Activated CD4-positive, alpha-beta T cell treated with anti-CD3 and anti-CD28 coated beads, Interleukin-2, amount 10 ng/mL, durations not matched to agents 7 days and 5 days (primary cell): ENCODE data around the gene SERINC2. TPM values are rescaled to one million over a fixed set of nuclear protein-coding genes. Genes with fewer than 3 reads are reported as not detected.
"Not testable (repeated sequence)": the region's sequence is repeated elsewhere in the genome, so short reads cannot be mapped to it uniquely, and the experiment has no call there.

ENCODE experiments used
- CTCF ChIA-PET: fragments of 350-600 bp; sonication (Branson Sonifier 250); formaldehyde crosslinking; loops from one replicate; lab custom pipeline; 2021; ENCODE audit warnings: antibody characterized with exemption; lab: Charles Lee
- POLR2A ChIA-PET: fragments of 350-600 bp; sonication (Branson Sonifier 250); formaldehyde crosslinking; loops from one replicate; lab custom pipeline; 2021; ENCODE audit warnings: antibody characterized with exemption; lab: Charles Lee
- DNase-seq: peaks from one replicate; pipeline ENCODE4 v3.0.0-alpha.2; 2020
- H3K27ac Mint-ChIP-seq: one replicate; pipeline ENCODE4 v1.8.0; 2021; ENCODE audit warnings: mild to moderate bottlenecking, moderate library complexity, mixed read lengths
- H3K27me3 Mint-ChIP-seq: one replicate; pipeline ENCODE4 v1.8.0; 2021; ENCODE audit warnings: mixed read lengths
- H3K36me3 Mint-ChIP-seq: one replicate; pipeline ENCODE4 v1.8.0; 2021; ENCODE audit warnings: low read depth, mixed read lengths
- H3K4me1 Mint-ChIP-seq: one replicate; pipeline ENCODE4 v1.8.0; 2021; ENCODE audit warnings: mixed read lengths
- H3K4me3 Mint-ChIP-seq: one replicate; pipeline ENCODE4 v1.8.0; 2021; ENCODE audit warnings: mild to moderate bottlenecking, moderate library complexity, mixed read lengths
- H3K9me3 Mint-ChIP-seq: one replicate; pipeline ENCODE4 v1.8.0; 2021; ENCODE audit warnings: mixed read lengths
- total RNA-seq, 2 experiments: library from RNA; stranded (reverse); gene quantifications; one replicate each; pipeline ENCODE4 v1.2.3, GENCODE V29; 2021

SERINC2 gene
- total RNA-seq, 2 experiments from 2014 or later, result 0.20 TPM; not detected in 1

DNA sequence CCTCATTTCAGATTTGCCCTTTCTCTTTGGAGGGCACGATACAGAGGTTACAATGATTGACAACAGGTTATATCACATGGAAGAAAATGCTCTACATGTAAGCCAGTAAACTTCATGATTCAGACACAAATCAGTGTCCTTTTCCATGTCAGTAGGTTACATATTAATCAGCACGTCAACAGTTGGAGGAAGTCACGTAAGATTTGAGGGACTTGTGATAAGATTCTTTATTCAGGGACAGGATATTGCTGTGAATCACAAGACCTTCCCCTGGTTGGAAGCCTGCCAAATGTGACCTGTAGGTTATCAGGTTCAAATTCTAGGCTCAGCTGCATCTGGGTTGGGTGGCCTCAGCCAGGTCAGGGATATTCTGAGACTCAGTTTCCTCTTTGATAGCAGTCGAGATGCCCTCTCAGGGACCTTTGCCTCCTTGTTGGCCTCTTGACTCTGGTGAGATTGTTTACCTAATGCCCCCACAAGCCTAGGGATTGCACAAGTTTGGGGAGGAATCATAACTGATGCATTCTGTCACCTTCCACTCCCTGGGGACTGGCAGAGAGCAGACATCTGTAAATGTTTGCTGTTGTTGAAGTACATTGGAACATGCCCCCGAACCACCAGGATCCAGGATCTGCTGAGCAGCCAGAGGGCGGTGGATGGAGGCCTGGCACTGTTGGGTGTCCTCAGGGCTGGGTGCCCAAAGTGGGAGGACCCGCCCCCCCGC lies 31.9 kb downstream of the SERINC2 start:
- Mint-ChIP-seq H3K27me3 (no peaks in the 10 kb centered on the region), H3K4me1 (no peaks in the 10 kb centered on the region), H3K36me3 (no peaks in the 10 kb centered on the region), H3K9me3 (peaks cover 5% of the 10 kb centered on the region), H3K27ac (no peak overlapping the region), H3K4me3 (no peak overlapping the region)
- DNase-seq, result no peak
- CTCF ChIA-PET, result no interaction called here
- POLR2A ChIA-PET, result no interaction called here

DNA sequence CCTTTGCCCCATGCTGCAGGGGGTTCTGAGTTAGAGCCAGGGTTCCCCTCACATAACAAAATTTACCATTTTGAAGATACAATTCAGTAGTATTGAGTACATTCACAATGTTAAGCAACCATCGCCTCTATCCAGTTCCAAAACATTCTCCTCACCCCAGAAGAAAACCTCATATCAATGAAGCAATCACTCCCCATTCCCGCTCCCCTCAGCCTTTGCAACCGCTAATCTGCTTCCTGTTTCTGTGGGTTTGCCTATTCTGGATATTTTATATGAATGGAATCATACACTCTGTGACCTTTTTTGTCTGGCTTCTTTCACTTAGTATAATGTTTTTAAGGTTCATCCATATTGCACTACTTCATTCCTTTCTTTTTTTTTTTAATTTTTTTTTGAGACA lies 32.9 kb downstream of the SERINC2 start:
- Mint-ChIP-seq H3K36me3 (no peaks in the 10 kb centered on the region), H3K9me3 (peaks cover 5% of the 10 kb centered on the region), H3K27me3 (peaks cover 2% of the 10 kb centered on the region), H3K27ac (no peak overlapping the region), H3K4me1 (no peaks in the 10 kb centered on the region), H3K4me3 (no peak overlapping the region)
- POLR2A ChIA-PET, result no interaction called here
- DNase-seq, result no peak
- CTCF ChIA-PET, result no interaction called here

DNA sequence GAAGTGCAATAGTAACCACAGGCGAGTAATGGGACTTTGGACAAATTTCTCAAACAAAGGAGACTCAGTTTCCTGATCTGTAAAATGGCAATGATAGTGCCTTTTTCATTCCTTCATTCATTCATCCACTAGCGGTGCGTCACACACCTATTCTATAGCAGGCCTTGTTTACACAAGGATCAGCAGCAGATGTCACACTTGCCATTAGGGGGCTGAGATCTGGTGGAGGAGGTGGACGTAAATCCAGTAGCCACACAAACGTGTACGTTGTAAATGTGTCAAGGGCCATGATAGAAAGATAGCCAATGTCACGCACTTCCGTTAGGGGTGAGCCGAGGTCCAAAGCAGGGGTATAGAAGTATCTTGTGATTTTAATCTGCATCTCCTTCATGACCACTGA lies 34.2 kb downstream of the SERINC2 start:
- Mint-ChIP-seq H3K4me1 (no peaks in the 10 kb centered on the region), H3K27ac (no peak overlapping the region), H3K27me3 (peaks cover 4% of the 10 kb centered on the region), H3K4me3 (no peak overlapping the region), H3K36me3 (no peaks in the 10 kb centered on the region), H3K9me3 (peaks cover 5% of the 10 kb centered on the region)
- no peak for DNase-seq
- CTCF ChIA-PET, result no interaction called here
- POLR2A ChIA-PET, result no interaction called here

DNA sequence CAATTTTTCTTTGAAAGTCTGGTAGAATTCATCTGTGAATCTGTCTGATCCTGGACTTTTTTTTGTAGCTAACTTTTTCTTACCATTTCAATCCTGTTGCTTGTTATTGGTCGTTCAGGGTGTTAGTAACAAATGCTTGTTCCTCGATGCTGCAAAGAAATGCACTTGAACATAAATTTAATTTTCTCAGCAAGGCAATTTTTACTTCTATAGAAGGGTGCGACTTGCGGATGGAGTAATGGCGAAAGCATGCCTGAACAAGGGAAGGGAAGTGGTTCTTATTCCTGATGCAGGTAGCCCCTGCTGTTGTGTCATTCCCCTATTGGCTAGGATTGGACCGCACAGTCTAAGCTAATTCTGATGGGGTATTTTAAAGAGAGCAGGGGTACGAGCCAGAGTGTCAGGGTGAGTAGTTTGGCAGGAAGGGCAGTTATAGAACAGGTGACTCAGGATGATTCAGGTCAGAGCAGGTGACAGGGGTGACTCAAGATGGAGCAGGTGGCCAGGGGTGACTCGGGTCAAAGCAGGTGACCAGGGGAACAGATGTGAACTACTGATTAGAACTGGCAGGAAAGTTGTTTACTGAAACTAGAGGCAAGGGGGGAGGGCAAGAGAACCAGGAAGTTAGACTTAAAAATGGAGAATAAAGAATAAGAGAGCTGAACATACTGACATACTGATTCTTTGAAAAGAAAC lies 40.5 kb downstream of the SERINC2 start:
- Mint-ChIP-seq H3K27me3 (peaks cover 14% of the 10 kb centered on the region), H3K9me3 (peaks cover 23% of the 10 kb centered on the region), H3K27ac (no peak overlapping the region), H3K4me3 (no peak overlapping the region), H3K36me3 (no peaks in the 10 kb centered on the region), H3K4me1 (no peaks in the 10 kb centered on the region)
- no peak for DNase-seq
- POLR2A ChIA-PET, result no interaction called here
- CTCF ChIA-PET, result interaction anchor here (0.6 kb wide), 1 partner anchor 15 kb away, joined by 3 read pairs; no protein-coding TSS in a partner anchor

DNA sequence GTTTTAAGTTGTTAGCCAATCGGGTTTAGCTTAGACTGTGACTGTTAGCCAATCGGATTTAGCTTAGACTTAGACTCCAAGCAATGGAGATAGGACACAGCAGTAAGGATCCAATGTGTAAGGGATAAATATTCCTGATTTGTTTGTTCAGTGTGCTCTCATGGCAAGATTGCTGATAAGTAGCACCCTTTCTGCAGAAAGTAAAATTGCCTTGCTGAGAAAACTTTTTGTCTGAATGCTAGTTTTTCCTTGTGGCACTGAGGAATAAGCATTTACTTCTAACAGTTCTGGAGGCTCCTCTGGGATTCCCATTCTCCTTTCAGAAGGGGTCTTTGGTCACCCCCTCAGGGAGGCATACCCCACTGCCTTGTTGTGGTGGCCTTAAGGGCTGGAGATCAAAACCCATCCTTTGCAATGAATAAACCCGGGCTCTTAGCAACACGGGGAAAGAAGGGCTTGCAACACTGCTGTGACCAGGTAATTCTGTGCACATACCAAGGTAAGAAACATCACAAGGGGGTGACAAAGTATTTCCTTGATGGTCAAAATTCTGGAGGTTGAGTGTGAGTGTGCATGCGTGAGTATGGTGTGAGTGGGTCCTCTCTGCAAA lies 45.4 kb downstream of the SERINC2 start:
- Mint-ChIP-seq H3K4me1 (no peaks in the 10 kb centered on the region), H3K9me3 (peaks cover 24% of the 10 kb centered on the region), H3K36me3 (no peaks in the 10 kb centered on the region), H3K27me3 (peaks cover 25% of the 10 kb centered on the region), H3K4me3 (no peak overlapping the region), H3K27ac (no peak overlapping the region)
- ChIA-PET POLR2A (no interaction called here), CTCF (no interaction called here)
- DNase-seq, result no peak

DNA sequence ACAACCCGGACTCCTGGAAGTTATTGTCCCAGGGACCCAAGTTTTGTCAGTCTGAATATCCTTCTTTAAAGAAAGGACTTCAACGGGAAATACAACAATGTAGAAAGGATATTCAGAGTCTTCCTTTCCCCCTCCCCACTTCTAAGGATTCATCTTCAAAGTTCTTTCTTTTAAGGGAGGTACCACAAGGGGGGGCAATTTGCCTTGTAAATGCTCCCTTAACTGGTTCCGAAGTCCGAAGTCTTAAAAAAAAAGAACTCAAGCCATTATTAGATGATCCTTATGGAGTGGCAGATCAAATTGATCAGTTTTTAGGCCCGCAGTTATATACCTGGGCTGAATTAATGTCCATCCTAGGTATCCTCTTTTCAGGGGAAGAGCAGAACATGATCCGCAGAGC lies 47.0 kb downstream of the SERINC2 start:
- Mint-ChIP-seq H3K4me3 (no peak overlapping the region), H3K9me3 (peaks cover 20% of the 10 kb centered on the region), H3K27me3 (peaks cover 21% of the 10 kb centered on the region), H3K27ac (no peak overlapping the region), H3K4me1 (no peaks in the 10 kb centered on the region), H3K36me3 (no peaks in the 10 kb centered on the region)
- ChIA-PET CTCF (no interaction called here), POLR2A (no interaction called here)
- DNase-seq, result no peak

DNA sequence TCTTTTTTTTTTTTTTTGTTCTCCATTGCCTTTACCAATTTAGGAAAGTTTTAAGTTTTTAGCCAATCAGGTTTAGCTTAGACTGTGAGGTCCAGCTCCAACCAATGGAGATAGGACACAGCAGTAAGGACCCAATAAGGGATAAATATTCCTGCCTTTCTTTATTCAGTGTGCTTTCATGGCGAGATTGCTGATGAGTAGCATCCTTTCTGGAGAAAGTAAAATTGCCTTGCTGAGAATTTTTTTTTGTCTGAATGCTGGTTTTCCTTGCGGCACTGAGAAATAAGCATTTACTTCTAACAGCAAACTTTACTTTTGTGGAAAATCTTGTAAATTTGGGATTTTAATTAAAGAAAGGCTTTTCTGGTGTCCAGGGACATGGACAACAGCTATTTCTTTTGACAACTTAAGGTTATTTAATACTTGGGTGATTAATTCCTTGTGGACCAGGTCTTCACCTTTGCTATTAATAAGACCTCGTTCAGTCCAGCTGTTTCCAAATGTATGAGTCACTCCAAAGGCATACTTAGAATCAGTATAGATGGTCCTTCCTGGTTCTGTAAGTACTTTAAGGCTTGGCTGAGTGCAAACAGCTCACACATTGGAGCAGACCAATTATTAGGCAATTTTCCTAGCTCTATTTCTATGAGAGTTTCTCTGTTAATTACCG lies 54.1 kb downstream of the SERINC2 start:
- Mint-ChIP-seq H3K4me3 (no peak overlapping the region), H3K27me3 (peaks cover 8% of the 10 kb centered on the region)
- CTCF ChIA-PET, result interaction anchor here (1.3 kb wide), 1 partner anchor 26 kb away, joined by 3 read pairs; no protein-coding TSS in a partner anchor

DNA sequence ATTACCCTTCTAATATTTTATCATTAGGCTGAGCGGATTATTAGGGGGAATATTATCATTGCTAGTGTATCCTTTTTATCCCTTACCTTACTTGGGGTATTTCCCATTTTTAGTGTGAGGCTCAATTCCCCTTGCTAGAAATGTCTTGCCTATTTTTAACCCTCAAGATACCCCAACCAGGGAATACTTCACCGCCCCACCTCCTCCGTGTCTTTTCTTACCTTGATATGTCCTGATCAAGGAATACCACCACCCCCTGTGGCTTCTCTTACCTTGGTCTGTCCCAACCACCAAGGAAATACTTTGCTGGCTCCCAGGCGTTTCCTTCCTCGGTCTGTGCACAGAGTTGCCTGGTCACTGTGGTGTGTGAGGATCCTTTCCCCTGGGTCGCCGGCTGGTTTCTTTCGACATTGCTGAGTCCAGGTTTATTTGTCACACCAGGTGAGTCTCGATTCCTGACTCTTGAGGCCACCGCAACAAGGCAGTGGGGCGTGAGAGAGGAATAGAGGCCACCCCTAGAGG lies 57.8 kb downstream of the SERINC2 start:
- H3K36me3 Mint-ChIP-seq, result no peaks in the 10 kb centered on the region
- H3K27me3 Mint-ChIP-seq, result peaks cover 20% of the 10 kb centered on the region
- peaks cover 3% of the 10 kb centered on the region for H3K4me1 Mint-ChIP-seq
- ChIA-PET POLR2A (no interaction called here), CTCF (no interaction called here)
- H3K9me3 Mint-ChIP-seq, result peaks cover 16% of the 10 kb centered on the region
- no peak for DNase-seq
- H3K4me3 Mint-ChIP-seq, result no peak overlapping the region
- H3K27ac Mint-ChIP-seq, result no peak overlapping the region

More for the DNA sequence above, 54.1 kb downstream of the SERINC2 start:
- no peak overlapping the region for H3K27ac Mint-ChIP-seq
- H3K4me1 Mint-ChIP-seq, result peaks cover 3% of the 10 kb centered on the region
- H3K36me3 Mint-ChIP-seq, result no peaks in the 10 kb centered on the region
- POLR2A ChIA-PET, result no interaction called here
- H3K9me3 Mint-ChIP-seq, result peaks cover 19% of the 10 kb centered on the region
- DNase-seq, result no peak

DNA sequence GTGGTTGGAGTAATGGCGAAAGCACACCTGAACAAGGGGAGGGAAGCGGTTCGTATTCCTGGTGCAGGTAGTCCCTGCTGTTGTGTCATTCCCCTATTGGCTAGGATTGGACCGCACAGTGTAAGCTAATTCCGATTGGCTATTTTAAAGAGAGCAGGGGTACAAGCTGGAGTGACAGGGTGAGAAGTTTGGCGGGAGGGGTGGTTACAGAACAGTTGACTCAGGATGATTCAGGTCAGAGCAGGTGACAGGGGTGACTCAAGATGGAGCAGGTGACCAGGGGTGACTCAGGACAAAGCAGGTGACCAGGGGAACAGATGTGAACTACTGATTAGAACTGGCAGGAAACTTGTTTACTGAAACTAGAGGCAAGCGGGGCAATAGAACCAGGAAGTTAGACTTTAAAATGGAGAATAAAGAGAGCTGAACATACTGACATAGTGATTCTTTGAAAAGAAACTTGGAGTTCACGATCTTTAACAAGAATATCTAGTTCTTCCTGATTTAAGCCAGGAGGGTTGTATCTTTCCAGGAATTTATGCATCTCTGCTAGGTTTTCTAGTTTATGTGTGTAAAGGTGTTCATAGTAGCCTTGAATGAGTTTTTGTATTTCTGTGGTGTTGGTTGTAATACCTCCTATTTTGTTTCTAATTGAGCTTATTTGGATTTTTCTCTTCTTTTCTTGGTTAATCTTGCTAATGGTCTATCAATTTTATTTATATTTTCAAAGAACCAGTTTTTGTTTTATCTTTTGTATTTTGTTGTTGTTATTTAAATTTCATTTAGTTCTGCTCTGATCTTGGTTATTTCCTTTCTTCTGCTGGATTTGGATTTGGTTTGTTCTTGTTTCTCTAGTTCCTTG lies 58.7 kb downstream of the SERINC2 start:
- CTCF ChIA-PET, H3K36me3 Mint-ChIP-seq, H3K4me1 Mint-ChIP-seq, H3K27ac Mint-ChIP-seq, POLR2A ChIA-PET, DNase-seq, H3K4me3 Mint-ChIP-seq: not testable (repeated sequence)
- H3K27me3 Mint-ChIP-seq, result peaks cover 28% of the 10 kb centered on the region
- H3K9me3 Mint-ChIP-seq, result peaks cover 12% of the 10 kb centered on the region

DNA sequence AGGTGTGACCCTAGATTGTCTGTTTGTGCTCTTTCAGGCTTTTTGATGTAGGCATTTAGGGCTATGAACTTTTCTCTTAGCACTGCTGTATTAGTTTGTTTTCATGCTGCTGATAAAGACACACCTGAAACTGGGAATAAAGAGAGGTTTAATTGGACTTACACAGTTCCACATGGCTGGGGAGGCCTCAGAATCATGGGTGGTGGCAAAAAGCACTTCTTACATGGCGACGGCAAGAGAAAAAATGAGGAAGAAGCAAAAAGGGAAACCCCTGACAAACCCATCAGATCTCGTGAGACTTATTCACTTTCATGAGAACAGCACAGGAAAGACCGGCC lies 59.3 kb downstream of the SERINC2 start:
- peaks cover 31% of the 10 kb centered on the region for H3K27me3 Mint-ChIP-seq
- CTCF ChIA-PET, result interaction anchor here (0.8 to 1.1 kb wide), 2 partner anchors 9 to 39 kb away, joined by 3 read pairs; no protein-coding TSS in a partner anchor
- DNase-seq, H3K27ac Mint-ChIP-seq, H3K36me3 Mint-ChIP-seq, H3K4me3 Mint-ChIP-seq, H3K9me3 Mint-ChIP-seq, H3K4me1 Mint-ChIP-seq, POLR2A ChIA-PET: not testable (repeated sequence)

DNA sequence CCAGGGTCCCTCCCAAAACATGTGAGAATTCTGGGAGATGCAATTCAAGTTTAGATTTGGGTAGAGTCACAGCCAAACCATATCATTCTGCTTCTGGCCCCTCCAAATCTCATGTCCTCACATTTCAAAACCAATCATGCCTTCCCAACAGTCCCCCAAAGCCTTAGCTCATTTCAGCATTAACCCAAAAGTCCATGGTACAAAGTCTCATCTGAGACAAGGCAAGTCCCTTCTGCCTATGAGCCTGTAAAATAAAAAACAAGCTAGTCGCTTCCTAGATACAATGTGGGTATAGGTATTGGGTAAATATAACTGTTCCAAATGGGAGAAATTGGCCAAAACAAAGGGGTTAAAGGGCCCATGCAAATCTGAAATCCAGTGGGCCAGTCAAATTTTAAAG lies 59.7 kb downstream of the SERINC2 start:
- H3K4me1 Mint-ChIP-seq, H3K4me3 Mint-ChIP-seq, DNase-seq, POLR2A ChIA-PET, H3K36me3 Mint-ChIP-seq, H3K9me3 Mint-ChIP-seq, H3K27ac Mint-ChIP-seq: not testable (repeated sequence)
- H3K27me3 Mint-ChIP-seq, result peaks cover 31% of the 10 kb centered on the region
- CTCF ChIA-PET, result interaction anchor here (0.8 to 1.1 kb wide), 2 partner anchors 9 to 39 kb away, joined by 3 read pairs; no protein-coding TSS in a partner anchor

DNA sequence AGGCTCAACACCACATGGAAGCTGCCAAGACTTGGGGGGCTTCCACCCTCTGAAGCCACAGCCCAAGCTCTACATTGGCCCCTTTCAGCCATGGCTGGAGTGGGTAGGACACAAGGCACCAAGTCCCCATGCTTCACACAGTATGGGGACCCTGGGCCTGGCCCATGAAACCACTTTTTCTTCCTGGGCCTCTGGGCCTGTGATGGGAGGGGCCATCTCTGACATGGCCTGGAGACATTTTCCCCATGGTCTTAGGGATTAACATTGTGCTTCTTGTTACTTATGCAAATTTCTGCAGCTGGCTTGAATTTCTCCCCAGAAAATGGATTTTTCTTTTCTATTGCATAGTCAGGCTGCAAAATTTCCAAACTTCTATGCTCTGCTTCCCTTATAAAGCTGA lies 60.5 kb downstream of the SERINC2 start:
- H3K9me3 Mint-ChIP-seq, DNase-seq, H3K4me3 Mint-ChIP-seq, H3K36me3 Mint-ChIP-seq, POLR2A ChIA-PET, H3K27ac Mint-ChIP-seq, H3K4me1 Mint-ChIP-seq: not testable (repeated sequence)
- CTCF ChIA-PET, result interaction anchor here (1.1 kb wide), 1 partner anchor 10 kb away, joined by 3 read pairs; no protein-coding TSS in a partner anchor
- H3K27me3 Mint-ChIP-seq, result peaks cover 31% of the 10 kb centered on the region
